Uterus (tissue), 4 donors: ENCODE data around the gene RAD23A. TPM values are rescaled to one million over a fixed set of nuclear protein-coding genes. Genes with fewer than 3 reads are reported as not detected.

ENCODE experiments used
- DNase-seq, 2 donors: peaks; one replicate each; pipeline ENCODE4 v3.0.0-alpha.2; 2019 to 2020
- H3K27ac ChIP-seq, 2 donors: fragments of 200-600 bp; sonication (generic); 1 replicate in 1 of 2; 2 replicates in 1 of 2; pipeline ENCODE4 v1.5.1; 2016 to 2018
- H3K27me3 ChIP-seq, 2 donors: fragments of 200-600 bp; sonication (generic); one replicate each; pipeline ENCODE4 v1.5.1; 2018 to 2019; ENCODE audit warnings: control low read depth in 1 of 2
- H3K36me3 ChIP-seq, 2 donors: fragments of 200-600 bp; sonication (generic); one replicate each; pipeline ENCODE4 v1.5.1; 2019; ENCODE audit warnings: control low read depth in 1 of 2
- H3K4me1 ChIP-seq, 2 donors: fragments of 200-600 bp; sonication (generic); one replicate each; pipeline ENCODE4 v1.5.1; 2018 to 2019; ENCODE audit warnings: control low read depth in 1 of 2
- H3K4me3 ChIP-seq, 2 donors: fragments of 200-600 bp; sonication (generic); 1 replicate in 1 of 2; 2 replicates in 1 of 2; pipeline ENCODE4 v1.5.1; 2018 to 2019; ENCODE audit warnings: mild to moderate bottlenecking in 1 of 2
- H3K9me3 ChIP-seq, 2 donors: fragments of 200-600 bp; sonication (generic); one replicate each; pipeline ENCODE4 v1.5.1; 2019; ENCODE audit warnings: control low read depth in 1 of 2
- POLR2A ChIP-seq, 2 donors: fragments of 450-650 bp; IDR thresholded peaks; one replicate each; pipeline ENCODE4 v1.6.1; 2016; ENCODE audit warnings: antibody characterized with exemption in 2 of 2, mild to moderate bottlenecking in 1 of 2, moderate library complexity in 1 of 2
- intact Hi-C: fragments of 100-400 bp; cut with DNase I; formaldehyde crosslinking; loops from one replicate; pipeline ENCODE4 v1.15.1; 2023; ENCODE audit warnings: low total_unique reads
- total RNA-seq, 4 donors: library from RNA; depleted of rRNA in 3 of 4; stranded (reverse); fragments of >200 nt in 3 of 4; gene quantifications; one replicate each; pipeline versions ENCODE4 v1.1.0 to v1.2.4, GENCODE V29; 2014 to 2023
- TF ChIP-seq, protein P1 (sequence below), 4 experiments: fragments of 200-600 bp in 2 of 4; fragments of 450-650 bp in 2 of 4; sonication (generic) in 2 of 4; IDR thresholded peaks; one replicate each; pipeline ENCODE4 v1.5.1; 2016 to 2019; ENCODE audit warnings: antibody characterized with exemption in 4 of 4, mild to moderate bottlenecking in 2 of 4, moderate library complexity in 1 of 4
- donor health status: DM: yes; HTN: yes; CAD: no.

Gene RAD23A
- total RNA-seq, 4 donors from 2014 or later: 13.3 to 105 (median 64.4) TPM

DNA sequence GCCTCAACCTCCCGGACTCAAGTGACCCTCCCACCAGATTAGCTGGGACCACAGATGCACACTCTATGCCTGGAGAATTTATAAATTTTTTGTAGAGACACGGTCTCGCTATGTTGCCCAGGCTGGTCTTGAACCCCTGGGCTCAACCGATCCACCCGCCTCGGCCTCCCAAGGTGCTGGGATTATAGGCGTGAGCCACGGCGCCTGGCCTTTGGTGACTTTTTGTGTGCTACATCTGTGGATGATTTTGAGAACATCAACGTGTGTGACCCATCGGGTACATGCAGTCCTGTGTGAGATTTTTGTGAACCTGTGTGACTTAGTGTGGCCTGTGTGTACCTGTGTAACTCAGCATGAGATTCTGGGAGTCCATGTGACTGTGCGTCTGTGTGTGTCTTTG lies 41.1 kb downstream of the RAD23A start:
- intact Hi-C loops: no loop called here
- Histone ChIP-seq H3K27ac (no peak overlapping the region), H3K4me3 (no peak overlapping the region), H3K4me1 (no peaks in the 10 kb centered on the region), H3K36me3 (no peaks in the 10 kb centered on the region), H3K9me3 (no peaks in the 10 kb centered on the region), H3K27me3 (no peaks in the 10 kb centered on the region)
- no peak for DNase-seq
- TF ChIP-seq, protein P1, sequence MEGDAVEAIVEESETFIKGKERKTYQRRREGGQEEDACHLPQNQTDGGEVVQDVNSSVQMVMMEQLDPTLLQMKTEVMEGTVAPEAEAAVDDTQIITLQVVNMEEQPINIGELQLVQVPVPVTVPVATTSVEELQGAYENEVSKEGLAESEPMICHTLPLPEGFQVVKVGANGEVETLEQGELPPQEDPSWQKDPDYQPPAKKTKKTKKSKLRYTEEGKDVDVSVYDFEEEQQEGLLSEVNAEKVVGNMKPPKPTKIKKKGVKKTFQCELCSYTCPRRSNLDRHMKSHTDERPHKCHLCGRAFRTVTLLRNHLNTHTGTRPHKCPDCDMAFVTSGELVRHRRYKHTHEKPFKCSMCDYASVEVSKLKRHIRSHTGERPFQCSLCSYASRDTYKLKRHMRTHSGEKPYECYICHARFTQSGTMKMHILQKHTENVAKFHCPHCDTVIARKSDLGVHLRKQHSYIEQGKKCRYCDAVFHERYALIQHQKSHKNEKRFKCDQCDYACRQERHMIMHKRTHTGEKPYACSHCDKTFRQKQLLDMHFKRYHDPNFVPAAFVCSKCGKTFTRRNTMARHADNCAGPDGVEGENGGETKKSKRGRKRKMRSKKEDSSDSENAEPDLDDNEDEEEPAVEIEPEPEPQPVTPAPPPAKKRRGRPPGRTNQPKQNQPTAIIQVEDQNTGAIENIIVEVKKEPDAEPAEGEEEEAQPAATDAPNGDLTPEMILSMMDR (IDR thresholded peaks at IDR 0.05): no peak
- no peak for TF ChIP-seq POLR2A (IDR thresholded peaks at IDR 0.05)

DNA sequence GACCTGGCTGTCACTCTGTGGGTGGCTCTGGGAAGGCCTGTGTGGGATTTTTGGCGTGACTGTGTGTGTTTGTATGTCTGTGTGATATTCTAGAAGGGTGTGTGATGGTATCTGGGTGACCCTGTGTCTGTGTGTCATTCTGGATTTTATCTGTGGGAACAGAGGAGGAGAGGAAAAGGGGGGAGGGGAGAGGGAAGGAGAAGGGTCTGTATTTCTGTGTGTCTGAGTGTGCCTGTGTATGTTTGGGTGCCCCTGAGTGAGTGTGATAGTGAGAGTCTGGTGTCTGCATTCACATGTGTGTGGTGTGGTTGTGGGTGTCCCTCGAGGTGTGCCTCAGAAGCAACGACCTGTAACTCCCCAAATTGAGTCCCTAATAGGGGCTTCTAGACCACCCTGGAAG lies 41.5 kb downstream of the RAD23A start:
- no peaks in the 10 kb centered on the region for H3K27me3 ChIP-seq
- intact Hi-C loops: no loop called here
- TF ChIP-seq POLR2A (IDR thresholded peaks at IDR 0.05): no peak
- TF ChIP-seq, protein P1 (IDR thresholded peaks at IDR 0.05): no peak
- H3K4me3 ChIP-seq: no peak overlapping the region
- H3K36me3 ChIP-seq: no peaks in the 10 kb centered on the region
- no peak overlapping the region for H3K27ac ChIP-seq
- no peaks in the 10 kb centered on the region for H3K9me3 ChIP-seq
- no peak for DNase-seq
- no peaks in the 10 kb centered on the region for H3K4me1 ChIP-seq

DNA sequence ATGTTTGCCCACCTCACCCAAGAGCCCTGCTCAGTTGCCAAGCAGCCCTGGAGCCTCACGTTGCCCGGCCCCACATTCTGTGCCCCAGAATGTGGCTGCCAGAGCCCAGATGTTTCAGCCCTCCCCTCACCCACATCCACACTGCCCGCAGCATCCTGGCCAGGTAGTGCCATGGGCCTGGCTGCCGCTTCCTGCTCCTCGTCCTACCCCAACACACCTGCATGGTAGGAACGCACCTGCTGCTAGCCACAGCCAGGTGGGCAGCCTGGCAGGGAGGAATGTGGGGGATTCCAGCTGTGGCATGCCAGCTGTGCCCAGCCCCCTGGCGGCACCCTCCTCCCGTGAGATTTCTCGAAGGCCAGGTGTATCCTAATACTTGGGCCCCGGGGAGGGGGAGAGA lies 42.1 kb downstream of the RAD23A start:
- intact Hi-C loops: no loop called here
- Histone ChIP-seq H3K36me3 (no peaks in the 10 kb centered on the region), H3K4me3 (no peak overlapping the region), H3K27ac (no peak overlapping the region), H3K4me1 (no peaks in the 10 kb centered on the region), H3K9me3 (no peaks in the 10 kb centered on the region), H3K27me3 (no peaks in the 10 kb centered on the region)
- no peak for TF ChIP-seq POLR2A (IDR thresholded peaks at IDR 0.05)
- TF ChIP-seq, protein P1 (IDR thresholded peaks at IDR 0.05): no peak
- DNase-seq: no peak

DNA sequence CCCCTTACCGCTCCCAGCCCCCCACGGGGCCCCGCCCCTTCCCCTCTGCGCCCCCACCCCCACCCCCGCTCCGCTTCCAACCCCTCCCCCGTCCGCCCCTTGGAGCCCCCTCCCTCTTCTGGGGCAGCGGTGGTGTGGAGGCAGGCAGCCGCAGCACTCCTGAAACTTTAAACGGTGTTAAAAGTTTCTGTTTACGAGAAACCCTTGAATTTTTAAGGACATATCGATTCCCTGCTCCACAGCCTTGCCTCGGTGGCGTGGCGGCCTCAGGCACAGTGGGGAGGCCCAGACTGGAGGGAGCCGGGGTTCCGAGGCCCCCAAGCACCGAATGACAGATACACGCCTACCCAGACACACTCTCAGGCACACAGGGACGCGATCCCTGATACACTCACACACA lies 44.8 kb downstream of the RAD23A start:
- H3K4me1 ChIP-seq: no peaks in the 10 kb centered on the region
- no peaks in the 10 kb centered on the region for H3K9me3 ChIP-seq
- intact Hi-C loops: no loop called here
- H3K36me3 ChIP-seq: no peaks in the 10 kb centered on the region
- H3K27me3 ChIP-seq: no peaks in the 10 kb centered on the region
- no peak for DNase-seq
- TF ChIP-seq, protein P1 (IDR thresholded peaks at IDR 0.05): no peak
- no peak for TF ChIP-seq POLR2A (IDR thresholded peaks at IDR 0.05)
- no peak overlapping the region for H3K4me3 ChIP-seq
- no peak overlapping the region for H3K27ac ChIP-seq

DNA sequence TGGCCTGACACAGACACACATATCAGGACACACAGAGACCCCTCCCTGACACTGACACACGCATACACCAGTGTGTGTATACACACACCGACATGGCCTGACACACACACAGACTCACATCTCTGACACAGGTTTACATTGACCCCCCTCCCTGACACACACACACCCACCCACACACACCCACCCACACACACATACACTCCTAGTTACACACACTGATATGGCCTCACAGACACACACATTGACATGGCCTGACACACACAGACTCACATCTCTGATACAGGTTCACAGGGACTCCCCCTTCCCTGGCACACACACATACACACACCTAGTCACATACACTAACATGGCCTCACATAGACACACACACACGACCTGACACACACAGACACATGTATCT lies 45.2 kb downstream of the RAD23A start:
- no peak overlapping the region for H3K27ac ChIP-seq
- intact Hi-C loops: no loop called here
- TF ChIP-seq POLR2A (IDR thresholded peaks at IDR 0.05): no peak
- TF ChIP-seq, protein P1 (IDR thresholded peaks at IDR 0.05): no peak
- H3K4me3 ChIP-seq: no peak overlapping the region
- no peaks in the 10 kb centered on the region for H3K27me3 ChIP-seq
- H3K36me3 ChIP-seq: no peaks in the 10 kb centered on the region
- no peaks in the 10 kb centered on the region for H3K9me3 ChIP-seq
- no peak for DNase-seq
- no peaks in the 10 kb centered on the region for H3K4me1 ChIP-seq
